GM10847 (cell line): ENCODE data around the gene PTGER1.
A peak's percentile ranks its signal among the peaks of the same experiment; 100 is the strongest.

Source experiments
- POLR2A ChIP-seq: IDR thresholded peaks from 2 replicates; pipeline ENCODE4 v1.6.1; 2011; ENCODE audit not compliant: insufficient read length; ENCODE audit errors: extremely low read depth

Gene PTGER1

GRCh38 chr19:14441041-14441938 is 33.9 kb downstream of the PTGER1 start:
- TF ChIP-seq POLR2A, result no peak

GRCh38 chr19:14440049-14440448 is 35.1 kb downstream of the PTGER1 start:
- TF ChIP-seq POLR2A, result peak; percentile 55

GRCh38 chr19:14439014-14439413 is 36.1 kb downstream of the PTGER1 start:
- no peak for TF ChIP-seq POLR2A

GRCh38 chr19:14437578-14438140 is 37.5 kb downstream of the PTGER1 start:
- TF ChIP-seq POLR2A, result no peak

- TF ChIP-seq POLR2A, result no peak
These were observed 39.7 kb downstream of the PTGER1 start for GRCh38 chr19:14435320-14436050.

GRCh38 chr19:14434543-14435319 is 40.4 kb downstream of the PTGER1 start:
- no peak for TF ChIP-seq POLR2A

- no peak for TF ChIP-seq POLR2A
These were observed 41.3 kb downstream of the PTGER1 start for GRCh38 chr19:14433554-14434501.

GRCh38 chr19:14432791-14433553 is 42.2 kb downstream of the PTGER1 start, which contains the start of gene PKN1:
Gene PKN1 (plus strand): TSS chr19:14433306. CDS start chr19:14433522, 216 bp downstream.
- peak; percentile 60 for TF ChIP-seq POLR2A

GRCh38 chr19:14430712-14431111 is 44.4 kb downstream of the PTGER1 start:
- no peak for TF ChIP-seq POLR2A

GRCh38 chr19:14428882-14429416 is 46.2 kb downstream of the PTGER1 start:
- no peak for TF ChIP-seq POLR2A

GRCh38 chr19:14427461-14427860 is 47.7 kb downstream of the PTGER1 start:
- TF ChIP-seq POLR2A, result no peak

GRCh38 chr19:14425696-14426138 is 49.4 kb downstream of the PTGER1 start:
- no peak for TF ChIP-seq POLR2A
